Activated naive CD4-positive, alpha-beta T cell treated with anti-CD3 and anti-CD28 coated beads, Interleukin-2, amount 10 ng/mL, durations not matched to agents 5 hours and 36 hours (primary cell): ENCODE data around the gene NEDD9. TPM values are rescaled to one million over a fixed set of nuclear protein-coding genes. Genes with fewer than 3 reads are reported as not detected.

ENCODE experiments used
- total RNA-seq, 2 experiments: library from RNA; stranded (reverse); gene quantifications; one replicate each; pipeline ENCODE4 v1.2.3, GENCODE V29; 2021

NEDD9 gene
- 10 to 100 TPM; 52.9 to 59.6 TPM for total RNA-seq

GRCh38 chr6:11232193-11232769 is at the start of gene NEDD9:
Gene NEDD9 (minus strand): TSS chr6:11232668. CDS start chr6:11232515, 153 bp downstream.

Other genes starting within 250 kb of the NEDD9 start
- not detected for gene ELOVL2, start 188.4 kb downstream of the NEDD9 start, total RNA-seq
- 1 to 10 TPM; 7.2 to 7.6 TPM for gene SMIM13, start 138.8 kb downstream of the NEDD9 start, total RNA-seq
- under 1 TPM in 1 of 2 experiments, not detected in 1; 0.08 TPM for gene ERVFRD-1, start 120.9 kb downstream of the NEDD9 start, total RNA-seq